B cell (primary cell): ENCODE measurements around the gene RICTOR. TPM values are rescaled to one million over a fixed set of nuclear protein-coding genes. Genes with fewer than 3 reads are reported as not detected.

Experiments used
- ATAC-seq: fragments of 200-7000 bp; cut with Tn5 transposase; one replicate; pipeline ENCODE4 v1.10.0; 2021; ENCODE audit warnings: low read depth, mild to moderate bottlenecking, moderate number of reproducible peaks, moderate library complexity
- CTCF ChIA-PET: fragments of 350-600 bp; sonication (Branson Sonifier 250); formaldehyde crosslinking; loops from one replicate; lab custom pipeline; 2021; ENCODE audit warnings: antibody characterized with exemption, inconsistent platforms; lab: Charles Lee
- POLR2A ChIA-PET: fragments of 350-600 bp; sonication (Branson Sonifier 250); formaldehyde crosslinking; loops from one replicate; lab custom pipeline; 2021; ENCODE audit warnings: antibody characterized with exemption; lab: Charles Lee
- DNase-seq: peaks from one replicate; pipeline ENCODE4 v3.0.0; 2013
- H2AFZ ChIP-seq: 2 replicates; pipeline ENCODE4 v1.6.1; 2012; ENCODE audit warnings: mild to moderate bottlenecking, low read depth, low read length; ENCODE audit not compliant: insufficient read depth, poor library complexity, severe bottlenecking
- H3K27ac ChIP-seq, 2 donors: 1 replicate in 1 of 2; 2 replicates in 1 of 2; pipeline ENCODE4 v1.5.1; 2012 to 2013; ENCODE audit warnings: low read length in 2 of 2, mild to moderate bottlenecking in 2 of 2, moderate library complexity in 1 of 2
- H3K27me3 ChIP-seq, 4 experiments: fragments of 200-600 bp in 1 of 4; sonication (generic) in 1 of 4; replicated peaks in 1 of 4; 1 replicate in 2 of 4; 2 replicates in 2 of 4; pipeline versions ENCODE4 v1.6.1 to v1.7.0; 2013 to 2016; ENCODE audit warnings: low read length in 3 of 4, mild to moderate bottlenecking in 2 of 4, mixed read lengths in 1 of 4, moderate library complexity in 1 of 4; ENCODE audit not compliant: insufficient read depth in 4 of 4, control insufficient read depth in 3 of 4; ENCODE audit errors: control extremely low read depth in 1 of 4
- H3K36me3 ChIP-seq, 2 experiments: replicated peaks in 1 of 2; 1 replicate in 1 of 2; 2 replicates in 1 of 2; pipeline versions ENCODE4 v1.6.1 to v1.7.1; 2013; ENCODE audit warnings: low read length in 1 of 2; ENCODE audit not compliant: insufficient read depth in 2 of 2, control insufficient read depth in 1 of 2; ENCODE audit errors: control extremely low read depth in 1 of 2, extremely low read depth in 1 of 2
- H3K4me1 ChIP-seq, 2 donors: fragments of 200-600 bp in 1 of 2; sonication (generic) in 1 of 2; 1 replicate in 1 of 2; 2 replicates in 1 of 2; pipeline versions ENCODE4 v1.5.1 to v1.6.1; 2013 to 2017; ENCODE audit warnings: low read length in 2 of 2; ENCODE audit not compliant: control insufficient read depth in 2 of 2, insufficient read depth in 2 of 2
- H3K4me2 ChIP-seq: replicated peaks from 2 replicates; pipeline ENCODE3; 2012; ENCODE audit warnings: mild to moderate bottlenecking, low read depth, low read length; ENCODE audit not compliant: poor library complexity, severe bottlenecking
- H3K4me3 ChIP-seq, 5 experiments: fragments of 200-600 bp in 1 of 5; sonication (generic) in 1 of 5; 1 replicate in 3 of 5; 2 replicates in 2 of 5; pipeline versions ENCODE4 v1.5.1 to v1.7.0; 2011 to 2016; ENCODE audit warnings: low read length in 4 of 5, mild to moderate bottlenecking in 4 of 5, low read depth in 2 of 5, control low read depth in 1 of 5, moderate library complexity in 1 of 5; ENCODE audit not compliant: insufficient read depth in 1 of 5; ENCODE audit errors: control extremely low read depth in 1 of 5, extremely low read depth in 1 of 5
- H3K79me2 ChIP-seq: fragments of 200-600 bp; sonication (generic); one replicate; pipeline ENCODE4 v1.6.0; 2016; ENCODE audit warnings: low read length; ENCODE audit not compliant: control insufficient read depth, insufficient read depth
- H3K9ac ChIP-seq: fragments of 200-600 bp; sonication (generic); 2 replicates; pipeline ENCODE4 v1.6.1; 2017; ENCODE audit warnings: mild to moderate bottlenecking, low read length, moderate library complexity
- H3K9me3 ChIP-seq, 3 donors: one replicate each; pipeline versions ENCODE4 v1.6.1 to v1.7.1; 2013; ENCODE audit warnings: low read length in 2 of 3; ENCODE audit not compliant: control insufficient read depth in 2 of 3, insufficient read depth in 1 of 3; ENCODE audit errors: control extremely low read depth in 1 of 3
- H4K20me1 ChIP-seq: 2 replicates; pipeline ENCODE4 v1.6.0; 2012; ENCODE audit warnings: mild to moderate bottlenecking, low read length; ENCODE audit not compliant: insufficient read depth, control insufficient read depth, poor library complexity, severe bottlenecking
- H3K27ac Mint-ChIP-seq: one replicate; pipeline ENCODE4 v1.8.0; 2021; ENCODE audit warnings: mixed read lengths
- H3K27me3 Mint-ChIP-seq: one replicate; pipeline ENCODE4 v1.8.0; 2021; ENCODE audit warnings: mixed read lengths
- H3K4me1 Mint-ChIP-seq: one replicate; pipeline ENCODE4 v1.8.0; 2021; ENCODE audit warnings: mixed read lengths
- H3K4me3 Mint-ChIP-seq: one replicate; pipeline ENCODE4 v1.8.0; 2021; ENCODE audit warnings: mixed read lengths
- H3K9me3 Mint-ChIP-seq: one replicate; pipeline ENCODE4 v1.8.0; 2022; ENCODE audit warnings: mixed read lengths; ENCODE audit not compliant: insufficient read depth
- CTCF ChIP-seq: fragments of 200-600 bp; IDR thresholded peaks from one replicate; pipeline ENCODE4 v1.8.0; 2022; ENCODE audit warnings: antibody characterized with exemption, mild to moderate bottlenecking
- EZH2 ChIP-seq: IDR thresholded peaks from 2 replicates; pipeline ENCODE4 v1.6.1; 2012; ENCODE audit warnings: borderline replicate concordance, low read depth, mild to moderate bottlenecking, moderate library complexity, low read length; ENCODE audit not compliant: insufficient read depth, poor library complexity, severe bottlenecking
- WGBS: methylation state at CpG from one replicate; pipeline ENCODE4 v1.1.5; 2013; ENCODE audit warnings: missing lambda C conversion rate; ENCODE audit not compliant: insufficient coverage; 5-methylcytosine and 5-hydroxymethylcytosine counted together
- intact Hi-C: fragments of 100-400 bp; cut with micrococcal nuclease; formaldehyde crosslinking; loops from one replicate; pipeline ENCODE4 v1.10.0; 2022
- polyA plus RNA-seq: library from polyadenylated mRNA; depleted of rRNA; stranded (reverse); fragments of >200 nt; gene quantifications from 2 replicates; pipeline ENCODE4 v1.2.3, GENCODE V29; 2012
- total RNA-seq, 2 donors: library from RNA; stranded (reverse); fragments of 120-200 nt in 1 of 2; gene quantifications; 1 replicate in 1 of 2; 2 replicates in 1 of 2; pipeline versions ENCODE4 v1.2.3 to v1.2.4, GENCODE V29; 2013 to 2022

RICTOR gene
- total and polyA plus RNA-seq, 2 donors (not counting 1 experiment from before 2014, with no cell fraction given) = 15.4 to 84.3 TPM

GRCh38 chr5:38936269-38936668, 137.9 kb downstream of the RICTOR start:
- Mint-ChIP-seq H3K4me1 (no peaks in the 10 kb centered on the region), H3K27ac (no peak overlapping the region), H3K27me3 (no peaks in the 10 kb centered on the region), H3K4me3 (no peak overlapping the region), H3K9me3 (no peaks in the 10 kb centered on the region)
- ChIA-PET POLR2A (no interaction called here), CTCF (interaction anchor here (0.7 kb wide), 1 partner anchor 12 kb away, joined by 3 read pairs; no protein-coding TSS in a partner anchor)
- H2AFZ ChIP-seq = no peak overlapping the region
- H3K36me3 ChIP-seq = peaks cover 0 to 7% of the 10 kb centered on the region in 2 experiments
- no peak overlapping the region for H3K4me3 ChIP-seq
- no peak overlapping the region for H3K9ac ChIP-seq
- DNase-seq (no peak), ATAC-seq (no peak)
- WGBS = no CpG with 5 or more reads among the region's 6 CpGs
- H3K4me2 ChIP-seq = no peak overlapping the region
- H3K9me3 ChIP-seq = no peaks in the 10 kb centered on the region
- H3K27me3 ChIP-seq = no peaks in the 10 kb centered on the region
- H4K20me1 ChIP-seq = no peaks in the 10 kb centered on the region
- TF ChIP-seq EZH2 (no peak), CTCF (no peak)
- intact Hi-C loops = no loop called here
- H3K4me1 ChIP-seq = no peaks in the 10 kb centered on the region
- H3K79me2 ChIP-seq = no peaks in the 10 kb centered on the region
- H3K27ac ChIP-seq = no peak overlapping the region

- Histone ChIP-seq H3K27me3 (no peaks in the 10 kb centered on the region), H2AFZ (no peak overlapping the region), H3K9ac (no peak overlapping the region), H3K4me3 (no peak overlapping the region), H3K9me3 (no peaks in the 10 kb centered on the region), H3K4me2 (no peak overlapping the region), H3K79me2 (no peaks in the 10 kb centered on the region), H3K36me3 (peaks cover 0 to 4% of the 10 kb centered on the region in 2 experiments), H3K27ac (no peak overlapping the region), H3K4me1 (no peaks in the 10 kb centered on the region), H4K20me1 (no peaks in the 10 kb centered on the region)
- DNase-seq (no peak), ATAC-seq (no peak)
- H3K27me3 Mint-ChIP-seq = no peaks in the 10 kb centered on the region
- POLR2A ChIA-PET = no interaction called here
- TF ChIP-seq EZH2 (no peak), CTCF (no peak)
- CTCF ChIA-PET = interaction anchor here (0.7 kb wide), 1 partner anchor 12 kb away, joined by 3 read pairs; no protein-coding TSS in a partner anchor
- intact Hi-C loops = no loop called here
- no peaks in the 10 kb centered on the region for H3K4me1 Mint-ChIP-seq
- no peak overlapping the region for H3K27ac Mint-ChIP-seq
- no CpG with 5 or more reads among the region's 1 CpG for WGBS
- no peak overlapping the region for H3K4me3 Mint-ChIP-seq
- H3K9me3 Mint-ChIP-seq = no peaks in the 10 kb centered on the region
Measured at GRCh38 chr5:38935437-38935836, 138.8 kb downstream of the RICTOR start.
